Measurements from ENCODE around the gene TRAF1. TPM values are rescaled to one million over a fixed set of nuclear protein-coding genes. Genes with fewer than 3 reads are reported as not detected.

TRAF1 gene
- total RNA-seq, 2 experiments from 2014 or later: 97.1 to 102 TPM

GRCh38 chr9:120925535-120926396 lies 830 bp downstream of the TRAF1 start:
- Mint-ChIP-seq H3K36me3 (peaks cover 42% of the 10 kb centered on the region), H3K27me3 (no peaks in the 10 kb centered on the region), H3K27ac (peak overlapping the region; percentile 94), H3K9me3 (no peaks in the 10 kb centered on the region), H3K4me3 (peak overlapping the region; percentile 93), H3K4me1 (peaks cover 67% of the 10 kb centered on the region)
- ATAC-seq (ENCODE audit: low read depth): peak; percentile 27
- peak; percentile 67 for DNase-seq
- POLR2A ChIA-PET: interaction anchor here (0.7 to 9.1 kb wide), 16 partner anchors 9 to 273 kb away, joined by 3 to 117 read pairs (median 10); partner anchors contain the start of genes FBXW2 and PHF19

- peaks cover 47% of the 10 kb centered on the region for H3K36me3 Mint-ChIP-seq
- H3K27ac Mint-ChIP-seq: peak overlapping the region; percentile 94
- H3K9me3 Mint-ChIP-seq: no peaks in the 10 kb centered on the region
- DNase-seq: no peak
- POLR2A ChIA-PET: interaction anchor here (0.8 to 9.1 kb wide), 14 partner anchors 8 to 132 kb away, joined by 3 to 117 read pairs (median 28); partner anchors contain the start of genes FBXW2 and PHF19
- peak overlapping the region; percentile 93 for H3K4me3 Mint-ChIP-seq
- no peaks in the 10 kb centered on the region for H3K27me3 Mint-ChIP-seq
- ATAC-seq (ENCODE audit: low read depth): no peak
- H3K4me1 Mint-ChIP-seq: peaks cover 69% of the 10 kb centered on the region
Measured at GRCh38 chr9:120924698-120925534, 1.7 kb downstream of the TRAF1 start.

- no peak for DNase-seq
- Mint-ChIP-seq H3K27ac (peak overlapping the region; percentile 94), H3K36me3 (peaks cover 54% of the 10 kb centered on the region), H3K27me3 (no peaks in the 10 kb centered on the region), H3K4me1 (peaks cover 73% of the 10 kb centered on the region), H3K9me3 (no peaks in the 10 kb centered on the region), H3K4me3 (peak overlapping the region; percentile 93)
- no peak for ATAC-seq (ENCODE audit: low read depth)
- POLR2A ChIA-PET: interaction anchor here (1.1 to 9.1 kb wide), 13 partner anchors 7 to 131 kb away, joined by 3 to 117 read pairs (median 20); partner anchors contain the start of genes FBXW2 and PHF19
Measured at GRCh38 chr9:120923620-120924328, 2.8 kb downstream of the TRAF1 start.

- DNase-seq: no peak
- Mint-ChIP-seq H3K27me3 (no peaks in the 10 kb centered on the region), H3K4me3 (peak overlapping the region; percentile 93), H3K4me1 (peaks cover 73% of the 10 kb centered on the region), H3K9me3 (peaks cover 3% of the 10 kb centered on the region), H3K27ac (peak overlapping the region; percentile 94), H3K36me3 (peaks cover 63% of the 10 kb centered on the region)
- no peak for ATAC-seq (ENCODE audit: low read depth)
- POLR2A ChIA-PET: interaction anchor here (0.7 to 9.1 kb wide), 14 partner anchors 9 to 76 kb away, joined by 3 to 117 read pairs (median 4); partner anchors contain the start of gene PHF19
Measured at GRCh38 chr9:120922404-120923195, 4.0 kb downstream of the TRAF1 start.

- DNase-seq (no peak), ATAC-seq (ENCODE audit: low read depth) (no peak)
- Mint-ChIP-seq H3K9me3 (peaks cover 5% of the 10 kb centered on the region), H3K36me3 (peaks cover 72% of the 10 kb centered on the region), H3K27me3 (no peaks in the 10 kb centered on the region), H3K4me1 (peaks cover 73% of the 10 kb centered on the region), H3K4me3 (peak overlapping the region; percentile 93), H3K27ac (peak overlapping the region; percentile 94)
- POLR2A ChIA-PET: interaction anchor here (0.8 to 9.1 kb wide), 11 partner anchors 10 to 76 kb away, joined by 3 to 117 read pairs (median 4); partner anchors contain the start of gene PHF19
Measured at GRCh38 chr9:120921661-120922181, 4.9 kb downstream of the TRAF1 start.

- Mint-ChIP-seq H3K27ac (peak overlapping the region; percentile 94), H3K36me3 (peaks cover 77% of the 10 kb centered on the region), H3K27me3 (no peaks in the 10 kb centered on the region), H3K4me1 (peaks cover 78% of the 10 kb centered on the region), H3K9me3 (peaks cover 5% of the 10 kb centered on the region), H3K4me3 (peak overlapping the region; percentile 93)
- DNase-seq (no peak), ATAC-seq (ENCODE audit: low read depth) (no peak)
- POLR2A ChIA-PET: interaction anchor here (0.8 to 9.1 kb wide), 10 partner anchors 8 to 49 kb away, joined by 3 to 117 read pairs (median 10); no protein-coding TSS in a partner anchor
Measured at GRCh38 chr9:120920806-120921178, 5.8 kb downstream of the TRAF1 start.

- ATAC-seq (ENCODE audit: low read depth): peak; percentile 24
Measured at GRCh38 chr9:120919843-120920805, 6.5 kb downstream of the TRAF1 start.

GRCh38 chr9:120918931-120919842 lies 7.4 kb downstream of the TRAF1 start:
- Mint-ChIP-seq H3K27ac (peak overlapping the region; percentile 94), H3K4me1 (peaks cover 76% of the 10 kb centered on the region), H3K36me3 (peaks cover 75% of the 10 kb centered on the region), H3K27me3 (no peaks in the 10 kb centered on the region), H3K9me3 (peaks cover 5% of the 10 kb centered on the region), H3K4me3 (peak overlapping the region; percentile 93)
- ATAC-seq (ENCODE audit: low read depth) (no peak), DNase-seq (no peak)
- POLR2A ChIA-PET: interaction anchor here (0.9 to 9.1 kb wide), 11 partner anchors 8 to 47 kb away, joined by 3 to 117 read pairs (median 6); no protein-coding TSS in a partner anchor

More at GRCh38 chr9:120919843-120920805, 6.5 kb downstream of the TRAF1 start:
- Mint-ChIP-seq H3K36me3 (peaks cover 77% of the 10 kb centered on the region), H3K4me3 (peak overlapping the region; percentile 93), H3K9me3 (peaks cover 5% of the 10 kb centered on the region), H3K27ac (peak overlapping the region; percentile 94), H3K27me3 (no peaks in the 10 kb centered on the region), H3K4me1 (peaks cover 78% of the 10 kb centered on the region)
- DNase-seq: no peak
- POLR2A ChIA-PET: interaction anchor here (0.6 to 9.1 kb wide), 15 partner anchors 9 to 257 kb away, joined by 3 to 117 read pairs (median 5); no protein-coding TSS in a partner anchor

- Mint-ChIP-seq H3K36me3 (peaks cover 71% of the 10 kb centered on the region), H3K9me3 (peaks cover 5% of the 10 kb centered on the region), H3K4me3 (peak overlapping the region; percentile 44), H3K27me3 (no peaks in the 10 kb centered on the region), H3K4me1 (peaks cover 73% of the 10 kb centered on the region), H3K27ac (peak overlapping the region; percentile 75)
- POLR2A ChIA-PET: interaction anchor here (1.0 to 3.7 kb wide), 5 partner anchors 7 to 42 kb away, joined by 5 to 38 read pairs (median 16); partner anchors contain the start of gene TRAF1
- ATAC-seq (ENCODE audit: low read depth) (no peak), DNase-seq (no peak)
Measured at GRCh38 chr9:120917929-120918762, 8.4 kb downstream of the TRAF1 start.
